Adipocyte (in vitro differentiated cells): ENCODE measurements around the gene SLC4A2.
"Not testable (repeated sequence)": the region's sequence is repeated elsewhere in the genome, so short reads cannot be mapped to it uniquely, and the experiment has no call there.

Experiments
- DNase-seq: peaks from one replicate; pipeline ENCODE4 v3.0.0-alpha.2; 2015; ENCODE audit warnings: low read depth
- H3K27me3 ChIP-seq: replicated peaks from 2 replicates; pipeline ENCODE4 v1.7.0; 2013; ENCODE audit warnings: mild to moderate bottlenecking, low read length, moderate library complexity; ENCODE audit not compliant: control insufficient read depth, insufficient read depth
- H3K36me3 ChIP-seq: 2 replicates; pipeline ENCODE4 v1.7.0; 2013; ENCODE audit warnings: low read length, mild to moderate bottlenecking, moderate library complexity; ENCODE audit not compliant: control insufficient read depth, insufficient read depth, severe bottlenecking
- H3K4me1 ChIP-seq: 2 replicates; pipeline ENCODE4 v1.7.0; 2013; ENCODE audit warnings: mild to moderate bottlenecking, low read length, moderate library complexity; ENCODE audit not compliant: control insufficient read depth, insufficient read depth
- H3K4me3 ChIP-seq: 2 replicates; pipeline ENCODE4 v1.7.0; 2013; ENCODE audit warnings: mild to moderate bottlenecking, low read length, moderate library complexity
- H3K9ac ChIP-seq: 2 replicates; pipeline ENCODE4 v1.7.0; 2013; ENCODE audit warnings: mild to moderate bottlenecking, low read length, moderate library complexity
- H3K9me3 ChIP-seq: 2 replicates; pipeline ENCODE4 v1.7.0; 2013; ENCODE audit warnings: mild to moderate bottlenecking, low read length, moderate library complexity; ENCODE audit not compliant: control insufficient read depth

The SLC4A2 gene

GRCh38 chr7:151059367-151060112 is at the start of gene SLC4A2:
SLC4A2 (plus strand) TSS chr7:151059589; CDS start chr7:151061988, 2,399 bp downstream.
- peak within 1 kb of the TSS; percentile 94 for H3K4me3 ChIP-seq
- peaks cover 49% of the 10 kb centered on the region for H3K4me1 ChIP-seq
- H3K36me3 ChIP-seq = peaks cover 2% of the 10 kb centered on the region
- H3K27me3 ChIP-seq = no peaks in the 10 kb centered on the region
- DNase-seq = peak; percentile 91
- no peaks in the 10 kb centered on the region for H3K9me3 ChIP-seq
- H3K9ac ChIP-seq = peak within 1 kb of the TSS; percentile 92

- Histone ChIP-seq H3K36me3 (no peaks in the 10 kb centered on the region), H3K9ac (no peak overlapping the region), H3K9me3 (no peaks in the 10 kb centered on the region), H3K4me1 (peaks cover 19% of the 10 kb centered on the region), H3K27me3 (peaks cover 12% of the 10 kb centered on the region), H3K4me3 (no peak overlapping the region)
- DNase-seq = no peak
These were observed 49.4 kb upstream of the SLC4A2 start for GRCh38 chr7:151010037-151010306.

GRCh38 chr7:151010307-151011096 is 48.9 kb upstream of the SLC4A2 start:
- Histone ChIP-seq H3K4me1 (peaks cover 19% of the 10 kb centered on the region), H3K9ac (no peak overlapping the region), H3K4me3 (no peak overlapping the region), H3K36me3 (no peaks in the 10 kb centered on the region), H3K9me3 (no peaks in the 10 kb centered on the region), H3K27me3 (peaks cover 8% of the 10 kb centered on the region)
- no peak for DNase-seq

GRCh38 chr7:151011097-151011409 is 48.3 kb upstream of the SLC4A2 start:
- Histone ChIP-seq H3K27me3 (peaks cover 5% of the 10 kb centered on the region), H3K4me3 (no peak overlapping the region), H3K4me1 (peaks cover 19% of the 10 kb centered on the region), H3K9ac (no peak overlapping the region), H3K36me3 (no peaks in the 10 kb centered on the region), H3K9me3 (no peaks in the 10 kb centered on the region)
- no peak for DNase-seq

- not testable (repeated sequence) for H3K4me3 ChIP-seq, H3K27me3 ChIP-seq, H3K9me3 ChIP-seq, H3K9ac ChIP-seq, H3K36me3 ChIP-seq, DNase-seq
- H3K4me1 ChIP-seq = peaks cover 19% of the 10 kb centered on the region
These were observed 47.8 kb upstream of the SLC4A2 start for GRCh38 chr7:151011616-151012015.

- Histone ChIP-seq H3K9me3 (no peaks in the 10 kb centered on the region), H3K4me3 (no peak overlapping the region), H3K27me3 (peaks cover 9% of the 10 kb centered on the region), H3K9ac (no peak overlapping the region), H3K36me3 (no peaks in the 10 kb centered on the region), H3K4me1 (peaks cover 19% of the 10 kb centered on the region)
- DNase-seq = no peak
These were observed 47.2 kb upstream of the SLC4A2 start for GRCh38 chr7:151012031-151012692.

GRCh38 chr7:151012911-151013347 is 46.5 kb upstream of the SLC4A2 start:
- Histone ChIP-seq H3K9me3 (no peaks in the 10 kb centered on the region), H3K36me3 (no peaks in the 10 kb centered on the region), H3K4me1 (peaks cover 19% of the 10 kb centered on the region), H3K27me3 (peaks cover 17% of the 10 kb centered on the region), H3K9ac (no peak overlapping the region), H3K4me3 (no peak overlapping the region)
- DNase-seq = peak; percentile 47

- no peaks in the 10 kb centered on the region for H3K9me3 ChIP-seq
- no peak overlapping the region for H3K9ac ChIP-seq
- H3K4me1 ChIP-seq = peaks cover 20% of the 10 kb centered on the region
- no peaks in the 10 kb centered on the region for H3K36me3 ChIP-seq
- no peak for DNase-seq
- H3K4me3 ChIP-seq = no peak overlapping the region
- H3K27me3 ChIP-seq = peaks cover 19% of the 10 kb centered on the region
These were observed 46.0 kb upstream of the SLC4A2 start for GRCh38 chr7:151013356-151013732.

GRCh38 chr7:151013733-151014497 is 45.5 kb upstream of the SLC4A2 start:
- Histone ChIP-seq H3K9me3 (no peaks in the 10 kb centered on the region), H3K27me3 (peaks cover 21% of the 10 kb centered on the region), H3K4me3 (peak overlapping the region; percentile 75), H3K4me1 (peaks cover 25% of the 10 kb centered on the region), H3K36me3 (no peaks in the 10 kb centered on the region), H3K9ac (peak overlapping the region; percentile 51)
- DNase-seq = peak; percentile 63

- Histone ChIP-seq H3K4me1 (peaks cover 26% of the 10 kb centered on the region), H3K9ac (no peak overlapping the region), H3K27me3 (peaks cover 21% of the 10 kb centered on the region), H3K9me3 (no peaks in the 10 kb centered on the region), H3K36me3 (no peaks in the 10 kb centered on the region), H3K4me3 (no peak overlapping the region)
- no peak for DNase-seq
These were observed 44.4 kb upstream of the SLC4A2 start for GRCh38 chr7:151014950-151015349.

- Histone ChIP-seq H3K9ac (no peak overlapping the region), H3K4me3 (no peak overlapping the region), H3K36me3 (no peaks in the 10 kb centered on the region), H3K4me1 (peaks cover 25% of the 10 kb centered on the region), H3K9me3 (no peaks in the 10 kb centered on the region), H3K27me3 (peaks cover 21% of the 10 kb centered on the region)
- DNase-seq = no peak
These were observed 43.4 kb upstream of the SLC4A2 start for GRCh38 chr7:151015967-151016366.
